A549 (cell line): ENCODE results near the gene ZNF652.

Experiments used
- MAX ChIP-seq: IDR thresholded peaks from 2 replicates; pipeline ENCODE4 v1.6.1; 2012
- TF ChIP-seq, protein P1 (sequence below): fragments of >200 bp; sonication (Bioruptor Twin); formaldehyde crosslinking; IDR thresholded peaks from 3 replicates; pipeline ENCODE4 v1.5.1; 2016
- TF ChIP-seq, protein P2 (sequence below): IDR thresholded peaks from 2 replicates; pipeline ENCODE4 v1.6.1; 2012
- TF ChIP-seq, protein P3 (sequence below): fragments of 250-450 bp; sonication (Bioruptor Pico); IDR thresholded peaks from 2 replicates; pipeline ENCODE4 v1.5.0; 2021; ENCODE audit warnings: mild to moderate bottlenecking, moderate library complexity, borderline replicate concordance

GRCh38 chr17:49349541-49349940 is 12.5 kb downstream of the ZNF652 start:
- TF ChIP-seq, protein P1, sequence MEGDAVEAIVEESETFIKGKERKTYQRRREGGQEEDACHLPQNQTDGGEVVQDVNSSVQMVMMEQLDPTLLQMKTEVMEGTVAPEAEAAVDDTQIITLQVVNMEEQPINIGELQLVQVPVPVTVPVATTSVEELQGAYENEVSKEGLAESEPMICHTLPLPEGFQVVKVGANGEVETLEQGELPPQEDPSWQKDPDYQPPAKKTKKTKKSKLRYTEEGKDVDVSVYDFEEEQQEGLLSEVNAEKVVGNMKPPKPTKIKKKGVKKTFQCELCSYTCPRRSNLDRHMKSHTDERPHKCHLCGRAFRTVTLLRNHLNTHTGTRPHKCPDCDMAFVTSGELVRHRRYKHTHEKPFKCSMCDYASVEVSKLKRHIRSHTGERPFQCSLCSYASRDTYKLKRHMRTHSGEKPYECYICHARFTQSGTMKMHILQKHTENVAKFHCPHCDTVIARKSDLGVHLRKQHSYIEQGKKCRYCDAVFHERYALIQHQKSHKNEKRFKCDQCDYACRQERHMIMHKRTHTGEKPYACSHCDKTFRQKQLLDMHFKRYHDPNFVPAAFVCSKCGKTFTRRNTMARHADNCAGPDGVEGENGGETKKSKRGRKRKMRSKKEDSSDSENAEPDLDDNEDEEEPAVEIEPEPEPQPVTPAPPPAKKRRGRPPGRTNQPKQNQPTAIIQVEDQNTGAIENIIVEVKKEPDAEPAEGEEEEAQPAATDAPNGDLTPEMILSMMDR = no peak
- TF ChIP-seq, protein P2, sequence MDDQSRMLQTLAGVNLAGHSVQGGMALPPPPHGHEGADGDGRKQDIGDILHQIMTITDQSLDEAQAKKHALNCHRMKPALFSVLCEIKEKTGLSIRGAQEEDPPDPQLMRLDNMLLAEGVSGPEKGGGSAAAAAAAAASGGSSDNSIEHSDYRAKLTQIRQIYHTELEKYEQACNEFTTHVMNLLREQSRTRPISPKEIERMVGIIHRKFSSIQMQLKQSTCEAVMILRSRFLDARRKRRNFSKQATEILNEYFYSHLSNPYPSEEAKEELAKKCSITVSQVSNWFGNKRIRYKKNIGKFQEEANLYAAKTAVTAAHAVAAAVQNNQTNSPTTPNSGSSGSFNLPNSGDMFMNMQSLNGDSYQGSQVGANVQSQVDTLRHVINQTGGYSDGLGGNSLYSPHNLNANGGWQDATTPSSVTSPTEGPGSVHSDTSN = no peak
- TF ChIP-seq, protein P3, sequence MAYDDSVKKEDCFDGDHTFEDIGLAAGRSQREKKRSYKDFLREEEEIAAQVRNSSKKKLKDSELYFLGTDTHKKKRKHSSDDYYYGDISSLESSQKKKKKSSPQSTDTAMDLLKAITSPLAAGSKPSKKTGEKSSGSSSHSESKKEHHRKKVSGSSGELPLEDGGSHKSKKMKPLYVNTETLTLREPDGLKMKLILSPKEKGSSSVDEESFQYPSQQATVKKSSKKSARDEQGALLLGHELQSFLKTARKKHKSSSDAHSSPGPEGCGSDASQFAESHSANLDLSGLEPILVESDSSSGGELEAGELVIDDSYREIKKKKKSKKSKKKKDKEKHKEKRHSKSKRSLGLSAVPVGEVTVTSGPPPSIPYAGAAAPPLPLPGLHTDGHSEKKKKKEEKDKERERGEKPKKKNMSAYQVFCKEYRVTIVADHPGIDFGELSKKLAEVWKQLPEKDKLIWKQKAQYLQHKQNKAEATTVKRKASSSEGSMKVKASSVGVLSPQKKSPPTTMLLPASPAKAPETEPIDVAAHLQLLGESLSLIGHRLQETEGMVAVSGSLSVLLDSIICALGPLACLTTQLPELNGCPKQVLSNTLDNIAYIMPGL (CRISPR knock-in tag) = no peak
- TF ChIP-seq MAX = no peak
